Neural crest cell (in vitro differentiated cells): Measurements from ENCODE around the gene PTGR2. TPM values are rescaled to one million over a fixed set of nuclear protein-coding genes. Genes with fewer than 3 reads are reported as not detected.
"Not testable (repeated sequence)": the region's sequence is repeated elsewhere in the genome, so short reads cannot be mapped to it uniquely, and the experiment has no call there.

Experiments
- DNase-seq: peaks from one replicate; pipeline ENCODE4 v3.0.0; 2021; ENCODE audit warnings: low read depth, mixed read lengths, low spot score
- H3K27ac Mint-ChIP-seq: one replicate; pipeline ENCODE4 v1.8.0; 2021; ENCODE audit warnings: mild to moderate bottlenecking, mixed read lengths; ENCODE audit not compliant: unreplicated experiment
- H3K27me3 Mint-ChIP-seq: 2 replicates; pipeline ENCODE4 v1.8.0; 2021; ENCODE audit warnings: low read depth, mild to moderate bottlenecking, mixed read lengths
- H3K36me3 Mint-ChIP-seq: 2 replicates; pipeline ENCODE4 v1.8.0; 2021; ENCODE audit warnings: low read depth, mild to moderate bottlenecking, mixed read lengths
- H3K4me1 Mint-ChIP-seq: 2 replicates; pipeline ENCODE4 v1.8.0; 2021; ENCODE audit warnings: mixed read lengths
- H3K4me3 Mint-ChIP-seq: one replicate; pipeline ENCODE4 v1.8.0; 2021; ENCODE audit warnings: mild to moderate bottlenecking, mixed read lengths
- H3K9me3 Mint-ChIP-seq: 2 replicates; pipeline ENCODE4 v1.8.0; 2021; ENCODE audit warnings: mixed read lengths
- CTCF ChIP-seq: fragments of 200-600 bp; sonication (generic); conservative IDR thresholded peaks from 2 replicates; pipeline ENCODE4 v1.5.0; 2021; ENCODE audit warnings: antibody characterized with exemption, mild to moderate bottlenecking
- total RNA-seq: library from RNA; stranded (reverse); gene quantifications from 2 replicates; pipeline ENCODE4 v1.2.1, GENCODE V29; 2021

Gene PTGR2
- total RNA-seq, 1 donor from 2014 or later: 6.0 TPM

GRCh38 chr14:73887694-73888459 lies 36.2 kb downstream of the PTGR2 start:
- no peak overlapping the region for H3K27ac Mint-ChIP-seq
- H3K27me3 Mint-ChIP-seq: no peaks in the 10 kb centered on the region
- H3K9me3 Mint-ChIP-seq: no peaks in the 10 kb centered on the region
- peaks cover 42% of the 10 kb centered on the region for H3K4me1 Mint-ChIP-seq
- peaks cover 4% of the 10 kb centered on the region for H3K36me3 Mint-ChIP-seq
- DNase-seq: no peak
- no peak for TF ChIP-seq CTCF
- H3K4me3 Mint-ChIP-seq: peak overlapping the region; percentile 96

GRCh38 chr14:73888460-73888725 lies 36.8 kb downstream of the PTGR2 start:
- H3K36me3 Mint-ChIP-seq: peaks cover 4% of the 10 kb centered on the region
- H3K4me1 Mint-ChIP-seq: peaks cover 42% of the 10 kb centered on the region
- H3K27ac Mint-ChIP-seq: no peak overlapping the region
- no peaks in the 10 kb centered on the region for H3K27me3 Mint-ChIP-seq
- TF ChIP-seq CTCF: no peak
- peak overlapping the region; percentile 96 for H3K4me3 Mint-ChIP-seq
- no peak for DNase-seq
- H3K9me3 Mint-ChIP-seq: no peaks in the 10 kb centered on the region

GRCh38 chr14:73888971-73889370 lies 37.3 kb downstream of the PTGR2 start:
- DNase-seq: no peak
- Mint-ChIP-seq H3K9me3 (no peaks in the 10 kb centered on the region), H3K27me3 (no peaks in the 10 kb centered on the region), H3K36me3 (peaks cover 8% of the 10 kb centered on the region), H3K27ac (no peak overlapping the region), H3K4me3 (peak overlapping the region; percentile 96), H3K4me1 (peaks cover 42% of the 10 kb centered on the region)
- no peak for TF ChIP-seq CTCF

GRCh38 chr14:73889376-73889775 lies 37.7 kb downstream of the PTGR2 start:
- no peaks in the 10 kb centered on the region for H3K27me3 Mint-ChIP-seq
- no peak for DNase-seq
- peaks cover 8% of the 10 kb centered on the region for H3K36me3 Mint-ChIP-seq
- TF ChIP-seq CTCF: no peak
- H3K4me3 Mint-ChIP-seq: peak overlapping the region; percentile 16
- no peaks in the 10 kb centered on the region for H3K9me3 Mint-ChIP-seq
- no peak overlapping the region for H3K27ac Mint-ChIP-seq
- peaks cover 41% of the 10 kb centered on the region for H3K4me1 Mint-ChIP-seq

GRCh38 chr14:73894180-73894687 lies 42.6 kb downstream of the PTGR2 start:
- H3K4me3 Mint-ChIP-seq, H3K4me1 Mint-ChIP-seq, H3K27ac Mint-ChIP-seq, H3K9me3 Mint-ChIP-seq, DNase-seq, H3K27me3 Mint-ChIP-seq: not testable (repeated sequence)
- peaks cover 12% of the 10 kb centered on the region for H3K36me3 Mint-ChIP-seq

- Mint-ChIP-seq H3K27me3 (no peaks in the 10 kb centered on the region), H3K4me1 (no peaks in the 10 kb centered on the region), H3K4me3 (no peak overlapping the region), H3K27ac (no peak overlapping the region), H3K9me3 (no peaks in the 10 kb centered on the region), H3K36me3 (peaks cover 12% of the 10 kb centered on the region)
- TF ChIP-seq CTCF: no peak
- no peak for DNase-seq
Observed at GRCh38 chr14:73895939-73896338, 44.3 kb downstream of the PTGR2 start.
